Endothelial cell of umbilical vein (primary cell): Measurements from ENCODE around the gene SPTLC2.

Experiments used
- CTCF ChIP-seq, 2 donors: IDR thresholded peaks; 1 replicate in 1 of 2; 2 replicates in 1 of 2; pipeline ENCODE4 v1.5.1; 2011; ENCODE audit warnings: low read length in 2 of 2, mild to moderate bottlenecking in 2 of 2, moderate library complexity in 2 of 2, control low read depth in 1 of 2, inconsistent platforms in 1 of 2, low read depth in 1 of 2; ENCODE audit not compliant: insufficient read depth in 1 of 2; ENCODE audit errors: extremely low read depth in 1 of 2
- POLR2A ChIP-seq: IDR thresholded peaks from 2 replicates; pipeline ENCODE4 v1.6.1; 2012; ENCODE audit warnings: low read depth, mild to moderate bottlenecking, control low read depth, low read length

DNA sequence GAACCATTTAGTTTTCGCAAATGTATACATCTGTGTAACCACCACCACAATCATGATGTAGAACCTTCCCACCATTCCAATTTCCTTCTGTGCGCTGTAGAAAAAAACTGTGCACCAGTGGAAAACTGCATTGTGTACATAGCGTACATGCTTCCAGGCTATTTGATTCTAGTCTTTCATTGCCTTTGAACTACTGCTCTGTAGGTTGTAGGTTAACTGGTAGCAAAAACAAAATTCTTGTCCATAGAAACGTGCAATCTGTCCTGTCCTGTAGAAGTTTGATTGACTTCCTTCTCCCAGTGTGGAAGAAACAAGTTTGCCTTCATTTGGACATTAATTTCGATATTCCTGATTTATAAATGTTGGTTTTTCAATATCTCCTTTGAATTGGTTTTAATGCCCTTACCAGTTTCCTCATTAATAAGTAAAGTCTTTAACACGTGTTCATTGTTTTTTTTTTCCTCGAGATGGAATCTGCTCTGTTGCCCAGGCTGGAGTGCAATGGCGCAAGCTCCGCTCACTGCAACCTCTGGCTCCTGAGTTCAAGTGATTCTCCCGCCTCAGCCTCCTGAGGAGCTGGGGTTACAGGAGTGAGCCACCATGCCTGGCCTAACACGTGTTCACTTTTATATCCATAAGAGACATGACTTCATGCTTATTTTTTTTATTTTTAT lies 114.2 kb downstream of the SPTLC2 start:
- no peak for TF ChIP-seq POLR2A
- no peak for TF ChIP-seq CTCF (IDR thresholded peaks at IDR 0.05; ENCODE audit: extremely low read depth in 1 of 2, insufficient read depth in 1 of 2, low read depth in 1 of 2, low read length in 2 of 2)
